ENCODE results near the gene SMG9. TPM values are rescaled to one million over a fixed set of nuclear protein-coding genes. Genes with fewer than 3 reads are reported as not detected.

SMG9 gene
- total and polyA plus RNA-seq, 2 of the 13 experiments (the other 11 are each of a cell fraction or from before 2014, with no cell fraction given), result 16.1 to 18.7 TPM

GRCh38 chr19:43774103-43774939 is 19.6 kb upstream of the SMG9 start:
- Histone ChIP-seq H4K20me1 (ENCODE audit: insufficient read depth, low read length) (no peaks in the 10 kb centered on the region), H3K27ac (ENCODE audit: extremely low read length, insufficient read depth, low read length) (no peak overlapping the region), H3K36me3 (replicated peaks in 1 of 2; ENCODE audit: control insufficient read depth in 1 of 2, insufficient read depth in 2 of 2, low read length in 2 of 2) (no peaks in the 10 kb centered on the region), H3K4me3 (replicated peaks in 1 of 3; ENCODE audit: insufficient read depth in 1 of 3, low read depth in 2 of 3, low read length in 3 of 3) (peak overlapping the region; percentile 5 to 68 (median 56); a peak in 5 of 6 replicates), H3K9ac (ENCODE audit: insufficient read depth, low read depth, low read length) (peak overlapping the region; percentile 17; the same call in 1 of the 2 replicates), H3K79me2 (ENCODE audit: insufficient read depth, low read length) (no peaks in the 10 kb centered on the region), H3K9me3 (ENCODE audit: low read length) (no peaks in the 10 kb centered on the region), H3K4me2 (ENCODE audit: low read depth, low read length) (peak overlapping the region; percentile 75), H3K27me3 (ENCODE audit: control insufficient read depth in 1 of 2, insufficient read depth in 2 of 2, low read length in 2 of 2) (peaks cover 1 to 17% of the 10 kb centered on the region in 2 experiments; a peak in 3 of 5 replicates), H3K4me1 (ENCODE audit: insufficient read depth, low read length) (peaks cover 21% of the 10 kb centered on the region), H2AFZ (ENCODE audit: low read length) (no peak overlapping the region)
- WGBS (ENCODE audit: low lambda C conversion rate), result 3% methylated on average over 12 of the region's 63 CpGs
- FAIRE-seq (no peak), ATAC-seq (peak; percentile 95), DNase-seq (ENCODE audit: low spot score) (peak; percentile 63)
- no TSS peak for BruUV-seq (replicated peaks)
- intact Hi-C loops (cut with micrococcal nuclease; ENCODE audit: unreplicated experiment) (no loop called here), in situ Hi-C loops (cut with HindIII; ENCODE audit: extremely low pct_ligation_motif_present, low pct_unique_long_range_greater_than_20kb) (no loop called here)
- ChIA-PET CTCF (ENCODE audit: low intra/inter-chr PET ratio, low total read pairs) (interaction anchor here (1.1 to 1.6 kb wide), 5 partner anchors 8 to 30 kb away, joined by 3 to 4 read pairs (median 3); no protein-coding TSS in a partner anchor), POLR2A (interaction anchor here (0.8 to 1.8 kb wide), 3 partner anchors 15 to 29 kb away, joined by 3 to 8 read pairs (median 4); partner anchors contain the start of gene SMG9)
- TF ChIP-seq, protein P1, sequence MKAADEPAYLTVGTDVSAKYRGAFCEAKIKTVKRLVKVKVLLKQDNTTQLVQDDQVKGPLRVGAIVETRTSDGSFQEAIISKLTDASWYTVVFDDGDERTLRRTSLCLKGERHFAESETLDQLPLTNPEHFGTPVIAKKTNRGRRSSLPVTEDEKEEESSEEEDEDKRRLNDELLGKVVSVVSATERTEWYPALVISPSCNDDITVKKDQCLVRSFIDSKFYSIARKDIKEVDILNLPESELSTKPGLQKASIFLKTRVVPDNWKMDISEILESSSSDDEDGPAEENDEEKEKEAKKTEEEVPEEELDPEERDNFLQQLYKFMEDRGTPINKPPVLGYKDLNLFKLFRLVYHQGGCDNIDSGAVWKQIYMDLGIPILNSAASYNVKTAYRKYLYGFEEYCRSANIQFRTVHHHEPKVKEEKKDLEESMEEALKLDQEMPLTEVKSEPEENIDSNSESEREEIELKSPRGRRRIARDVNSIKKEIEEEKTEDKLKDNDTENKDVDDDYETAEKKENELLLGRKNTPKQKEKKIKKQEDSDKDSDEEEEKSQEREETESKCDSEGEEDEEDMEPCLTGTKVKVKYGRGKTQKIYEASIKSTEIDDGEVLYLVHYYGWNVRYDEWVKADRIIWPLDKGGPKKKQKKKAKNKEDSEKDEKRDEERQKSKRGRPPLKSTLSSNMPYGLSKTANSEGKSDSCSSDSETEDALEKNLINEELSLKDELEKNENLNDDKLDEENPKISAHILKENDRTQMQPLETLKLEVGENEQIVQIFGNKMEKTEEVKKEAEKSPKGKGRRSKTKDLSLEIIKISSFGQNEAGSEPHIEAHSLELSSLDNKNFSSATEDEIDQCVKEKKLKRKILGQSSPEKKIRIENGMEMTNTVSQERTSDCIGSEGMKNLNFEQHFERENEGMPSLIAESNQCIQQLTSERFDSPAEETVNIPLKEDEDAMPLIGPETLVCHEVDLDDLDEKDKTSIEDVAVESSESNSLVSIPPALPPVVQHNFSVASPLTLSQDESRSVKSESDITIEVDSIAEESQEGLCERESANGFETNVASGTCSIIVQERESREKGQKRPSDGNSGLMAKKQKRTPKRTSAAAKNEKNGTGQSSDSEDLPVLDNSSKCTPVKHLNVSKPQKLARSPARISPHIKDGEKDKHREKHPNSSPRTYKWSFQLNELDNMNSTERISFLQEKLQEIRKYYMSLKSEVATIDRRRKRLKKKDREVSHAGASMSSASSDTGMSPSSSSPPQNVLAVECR (CRISPR knock-in tag; IDR thresholded peaks at IDR 0.05; ENCODE audit: borderline replicate concordance), result peak; percentile 37; the same call in 1 of the 2 replicates
- no peak for TF ChIP-seq ZNF333 (CRISPR knock-in tag; IDR thresholded peaks at IDR 0.05; ENCODE audit: borderline replicate concordance)
- TF ChIP-seq NFKB2 (CRISPR knock-in tag; IDR thresholded peaks at IDR 0.05; ENCODE audit: borderline replicate concordance), result peak; percentile 54; the same call in 1 of the 2 replicates
- TF ChIP-seq GABPB1 (CRISPR knock-in tag; IDR thresholded peaks at IDR 0.05), result peak; percentile 71; the same call in 1 of the 2 replicates
- TF ChIP-seq, protein P2, sequence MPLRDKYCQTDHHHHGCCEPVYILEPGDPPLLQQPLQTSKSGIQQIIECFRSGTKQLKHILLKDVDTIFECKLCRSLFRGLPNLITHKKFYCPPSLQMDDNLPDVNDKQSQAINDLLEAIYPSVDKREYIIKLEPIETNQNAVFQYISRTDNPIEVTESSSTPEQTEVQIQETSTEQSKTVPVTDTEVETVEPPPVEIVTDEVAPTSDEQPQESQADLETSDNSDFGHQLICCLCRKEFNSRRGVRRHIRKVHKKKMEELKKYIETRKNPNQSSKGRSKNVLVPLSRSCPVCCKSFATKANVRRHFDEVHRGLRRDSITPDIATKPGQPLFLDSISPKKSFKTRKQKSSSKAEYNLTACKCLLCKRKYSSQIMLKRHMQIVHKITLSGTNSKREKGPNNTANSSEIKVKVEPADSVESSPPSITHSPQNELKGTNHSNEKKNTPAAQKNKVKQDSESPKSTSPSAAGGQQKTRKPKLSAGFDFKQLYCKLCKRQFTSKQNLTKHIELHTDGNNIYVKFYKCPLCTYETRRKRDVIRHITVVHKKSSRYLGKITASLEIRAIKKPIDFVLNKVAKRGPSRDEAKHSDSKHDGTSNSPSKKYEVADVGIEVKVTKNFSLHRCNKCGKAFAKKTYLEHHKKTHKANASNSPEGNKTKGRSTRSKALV (CRISPR knock-in tag; IDR thresholded peaks at IDR 0.05), result peak; percentile 20; the same call in 1 of the 2 replicates
- peak; percentile 68 for TF ChIP-seq SAP130 (CRISPR knock-in tag; IDR thresholded peaks at IDR 0.05; ENCODE audit: low read depth)
- 0 out of 2 replicates have a peak, but pooled peaks have one; percentile 24 for TF ChIP-seq GFI1 (CRISPR knock-in tag; IDR thresholded peaks at IDR 0.05; ENCODE audit: borderline replicate concordance)
- TF ChIP-seq ZZZ3 (CRISPR knock-in tag; IDR thresholded peaks at IDR 0.05; ENCODE audit: borderline replicate concordance), result peak; percentile 58; the same call in 1 of the 2 replicates
- TF ChIP-seq ZNF574 (CRISPR knock-in tag; IDR thresholded peaks at IDR 0.05), result peak; percentile 56

Measured in HepG2 (cell line).